GM23338 (cell line): ENCODE results near the gene FLT1. TPM values are rescaled to one million over a fixed set of nuclear protein-coding genes. Genes with fewer than 3 reads are reported as not detected.
A peak's percentile ranks its signal among the peaks of the same experiment; 100 is the strongest.

Experiments
- ATAC-seq: fragments of 200-7000 bp; cut with Tn5 transposase; 3 replicates; pipeline ENCODE4 v1.9.1; 2020
- DNase-seq: peaks from one replicate; pipeline ENCODE4 v3.0.0-alpha.2; 2015; ENCODE audit warnings: low spot score
- H2AFZ ChIP-seq: fragments of 200-600 bp; sonication (generic); 2 replicates; pipeline ENCODE4 v1.8.0; 2016; ENCODE audit warnings: antibody characterized with exemption, mild to moderate bottlenecking, moderate library complexity
- H3F3A ChIP-seq: fragments of 200-600 bp; sonication (generic); replicated peaks from 2 replicates; pipeline ENCODE4 v1.8.0; 2017; ENCODE audit warnings: antibody characterized with exemption, mixed run types, low read depth
- H3K27ac ChIP-seq: fragments of 200-600 bp; sonication (generic); 2 replicates; pipeline ENCODE4 v1.6.1; 2016; ENCODE audit warnings: low read depth
- H3K27me3 ChIP-seq: fragments of 200-600 bp; sonication (generic); 2 replicates; pipeline ENCODE4 v1.8.0; 2016; ENCODE audit warnings: mild to moderate bottlenecking, mixed run types, moderate library complexity; ENCODE audit not compliant: insufficient read depth
- H3K36me3 ChIP-seq: fragments of 200-600 bp; sonication (generic); 2 replicates; pipeline ENCODE4 v1.8.0; 2016; ENCODE audit warnings: mild to moderate bottlenecking; ENCODE audit not compliant: insufficient read depth
- H3K4me1 ChIP-seq: fragments of 200-600 bp; sonication (generic); 2 replicates; pipeline ENCODE4 v1.8.0; 2016; ENCODE audit warnings: mild to moderate bottlenecking, moderate library complexity; ENCODE audit not compliant: insufficient read depth
- H3K4me2 ChIP-seq: fragments of 200-600 bp; sonication (generic); 2 replicates; pipeline ENCODE4 v1.7.1; 2017; ENCODE audit warnings: mixed run types
- H3K4me3 ChIP-seq: fragments of 200-600 bp; sonication (generic); 2 replicates; pipeline ENCODE4 v1.6.1; 2016; ENCODE audit warnings: mixed run types
- H3K79me2 ChIP-seq: fragments of 200-600 bp; sonication (generic); replicated peaks from 2 replicates; pipeline ENCODE4 v1.8.0; 2017; ENCODE audit warnings: mild to moderate bottlenecking; ENCODE audit not compliant: insufficient read depth
- H3K9me2 ChIP-seq: fragments of 200-600 bp; sonication (generic); 2 replicates; pipeline ENCODE4 v1.8.0; 2017; ENCODE audit not compliant: insufficient read depth
- H4K20me1 ChIP-seq: fragments of 200-600 bp; sonication (generic); replicated peaks from 2 replicates; pipeline ENCODE4 v1.8.0; 2017; ENCODE audit warnings: mild to moderate bottlenecking; ENCODE audit not compliant: insufficient read depth
- H3K27ac Mint-ChIP-seq: 2 replicates; pipeline ENCODE4 v1.8.0; 2020; ENCODE audit warnings: inconsistent platforms, mild to moderate bottlenecking, moderate library complexity, mixed read lengths
- H3K27me3 Mint-ChIP-seq: 3 replicates; pipeline ENCODE4 v1.8.0; 2022; ENCODE audit warnings: low read depth, mild to moderate bottlenecking, moderate library complexity, mixed read lengths, inconsistent platforms; ENCODE audit not compliant: insufficient read depth, poor library complexity
- H3K36me3 Mint-ChIP-seq: 3 replicates; pipeline ENCODE4 v1.8.0; 2021; ENCODE audit warnings: low read depth, mild to moderate bottlenecking, inconsistent platforms, moderate library complexity, mixed read lengths
- H3K4me1 Mint-ChIP-seq: 3 replicates; pipeline ENCODE4 v1.8.0; 2020; ENCODE audit warnings: mild to moderate bottlenecking, inconsistent platforms, mixed read lengths
- H3K4me3 Mint-ChIP-seq: 3 replicates; pipeline ENCODE4 v1.8.0; 2021; ENCODE audit warnings: moderate library complexity, mild to moderate bottlenecking, inconsistent platforms, mixed read lengths
- H3K9me3 Mint-ChIP-seq: 3 replicates; pipeline ENCODE4 v1.8.0; 2020; ENCODE audit warnings: moderate library complexity, mild to moderate bottlenecking, inconsistent platforms, mixed read lengths
- CREB1 ChIP-seq: fragments of 250-450 bp; sonication (Bioruptor Pico); IDR thresholded peaks from 2 replicates; pipeline ENCODE4 v1.5.0; 2020; ENCODE audit warnings: low read depth, mild to moderate bottlenecking, moderate library complexity
- ETS1 ChIP-seq: IDR thresholded peaks from 2 replicates; pipeline ENCODE4 v1.6.1; 2016; ENCODE audit warnings: antibody characterized with exemption
- EZH2 ChIP-seq: fragments of 200-600 bp; sonication (generic); IDR thresholded peaks from one replicate; pipeline ENCODE4 v1.8.0; 2017; ENCODE audit warnings: antibody characterized with exemption, mild to moderate bottlenecking, low read depth; ENCODE audit not compliant: unreplicated experiment
- EZH2phosphoT487 ChIP-seq: fragments of 200-600 bp; sonication (generic); IDR thresholded peaks from one replicate; pipeline ENCODE4 v1.8.1; 2018; ENCODE audit warnings: antibody characterized with exemption; ENCODE audit not compliant: unreplicated experiment
- NANOG ChIP-seq: IDR thresholded peaks from 2 replicates; pipeline ENCODE4 v1.6.1; 2016; ENCODE audit warnings: antibody characterized with exemption, borderline replicate concordance
- POLR2AphosphoS5 ChIP-seq: IDR thresholded peaks from 2 replicates; pipeline ENCODE4 v1.6.1; 2016; ENCODE audit warnings: antibody characterized with exemption, low read depth
- REST ChIP-seq: IDR thresholded peaks from one replicate; pipeline ENCODE4 v1.6.1; 2018; ENCODE audit warnings: antibody characterized with exemption; ENCODE audit not compliant: unreplicated experiment
- ZNF114 ChIP-seq: fragments of 250-450 bp; sonication (Bioruptor Pico); IDR thresholded peaks from 2 replicates; pipeline ENCODE4 v1.5.0; 2020; ENCODE audit warnings: mild to moderate bottlenecking, moderate library complexity
- ZNF331 ChIP-seq: fragments of 250-450 bp; sonication (Bioruptor Pico); IDR thresholded peaks from 2 replicates; pipeline ENCODE4 v1.5.0; 2020; ENCODE audit warnings: low read depth, mild to moderate bottlenecking, moderate library complexity
- ZNF462 ChIP-seq: fragments of 250-450 bp; sonication (Bioruptor Pico); IDR thresholded peaks from 2 replicates; pipeline ENCODE4 v1.5.0; 2020; ENCODE audit warnings: mild to moderate bottlenecking, moderate library complexity
- polyA plus RNA-seq: library from polyadenylated mRNA; unstranded; fragments of >200 nt; fragmentation: Nextera tagmentation; extraction: Ambion mirVana; gene quantifications from 2 replicates; pipeline ENCODE4 v1.2.1, GENCODE V29; 2016
- total RNA-seq: library from RNA; depleted of rRNA; stranded (reverse); fragments of >200 nt; shearing (Covaris generic); gene quantifications from 2 replicates; pipeline ENCODE4 v1.2.3, GENCODE V29; 2014

FLT1 gene
- total and polyA plus RNA-seq, 2 experiments from 2014 or later, result 26.8 to 116 TPM

- Histone ChIP-seq H3K4me2 (no peak overlapping the region), H3K27ac (peak overlapping the region; percentile 65; the same call in 1 of the 2 replicates), H3K27me3 (no peaks in the 10 kb centered on the region), H3F3A (peaks cover 7% of the 10 kb centered on the region; the same call in 1 of the 2 replicates), H4K20me1 (peaks cover 8% of the 10 kb centered on the region), H3K4me1 (peaks cover 21% of the 10 kb centered on the region), H3K4me3 (no peak overlapping the region), H3K9me2 (no peaks in the 10 kb centered on the region), H3K36me3 (peaks cover 38% of the 10 kb centered on the region), H3K79me2 (peaks cover 71% of the 10 kb centered on the region), H2AFZ (no peak overlapping the region)
- ATAC-seq, result no peak
- Mint-ChIP-seq H3K27me3 (peaks cover 4% of the 10 kb centered on the region), H3K9me3 (no peaks in the 10 kb centered on the region; the same call in 2 of the 3 replicates), H3K4me1 (peaks cover 34% of the 10 kb centered on the region), H3K27ac (no peak overlapping the region; the same call in 1 of the 2 replicates), H3K4me3 (no peak overlapping the region), H3K36me3 (peaks cover 87% of the 10 kb centered on the region)
- TF ChIP-seq ZNF331 (CRISPR knock-in tag) (no peak), ETS1 (no peak), EZH2phosphoT487 (no peak), CREB1 (CRISPR knock-in tag) (no peak), EZH2 (no peak), POLR2AphosphoS5 (no peak), REST (no peak), NANOG (no peak), ZNF462 (CRISPR knock-in tag) (no peak), ZNF114 (no peak)
- no peak for DNase-seq
Observed at GRCh38 chr13:28464861-28465460, 30.0 kb downstream of the FLT1 start.
